GM12878 (cell line): ENCODE measurements around the gene KRT78. TPM values are rescaled to one million over a fixed set of nuclear protein-coding genes. Genes with fewer than 3 reads are reported as not detected.

ENCODE experiments used
- BHLHE40 ChIP-seq, 2 experiments: fragments of 450-650 bp in 1 of 2; IDR thresholded peaks; 2 replicates each; pipeline ENCODE4 v1.6.1; 2011 to 2017; ENCODE audit warnings: low read depth in 2 of 2, borderline replicate concordance in 1 of 2, improper control_type of control experiment in 1 of 2, low read length in 1 of 2, mild to moderate bottlenecking in 1 of 2
- CTCF ChIP-seq, 3 experiments: IDR thresholded peaks in 2 of 3; conservative IDR thresholded peaks in 1 of 3; 2 replicates each; pipeline ENCODE4 v1.5.1; 2011; ENCODE audit warnings: low read depth in 3 of 3, low read length in 3 of 3, mild to moderate bottlenecking in 3 of 3, control low read depth in 2 of 3, moderate library complexity in 2 of 3, inconsistent platforms in 1 of 3, mixed read lengths in 1 of 3; ENCODE audit not compliant: control insufficient read depth in 2 of 3, insufficient read depth in 1 of 3; ENCODE audit errors: extremely low read depth in 1 of 3
- GATAD2B ChIP-seq: fragments of 450-650 bp; conservative IDR thresholded peaks from 2 replicates; pipeline ENCODE4 v1.6.1; 2017; ENCODE audit warnings: low read depth, mild to moderate bottlenecking, moderate library complexity
- HSF1 ChIP-seq: fragments of 150-350 bp; IDR thresholded peaks from 2 replicates; pipeline ENCODE4 v1.6.1; 2014; ENCODE audit warnings: mild to moderate bottlenecking, low read depth, low read length
- IKZF1 ChIP-seq: fragments of 450-650 bp; conservative IDR thresholded peaks from 2 replicates; pipeline ENCODE4 v1.6.1; 2017; ENCODE audit warnings: antibody characterized with exemption, mild to moderate bottlenecking
- PKNOX1 ChIP-seq: fragments of 450-650 bp; IDR thresholded peaks from 2 replicates; pipeline ENCODE4 v1.6.1; 2016; ENCODE audit warnings: mild to moderate bottlenecking
- polyA plus RNA-seq, 11 experiments: library from polyadenylated mRNA; depleted of rRNA in 4 of 11; unstranded in 6 of 11; stranded (reverse) in 5 of 11; fragments of >200 nt; fragmentation: Nextera tagmentation in 4 of 11; fragmentation: Illumina TruSeq in 1 of 11; extraction: Ambion mirVana in 4 of 11; extraction: Trizol in 1 of 11; gene quantifications; 1 replicate in 1 of 11; 2 replicates in 10 of 11; pipeline versions ENCODE4 v1.2.1 to v1.2.3, GENCODE V29; 2011 to 2016; ENCODE audit warnings: inconsistent platforms in 2 of 11, missing spikeins in 2 of 11, low read depth in 1 of 11
- total RNA-seq, 4 experiments: library from RNA; depleted of rRNA in 3 of 4; stranded (reverse); fragments of >200 nt in 3 of 4; fragmentation: Illumina TruSeq in 1 of 4; extraction: Trizol in 1 of 4; gene quantifications; 2 replicates each; pipeline versions ENCODE4 v1.2.1 to v1.2.3, GENCODE V29; 2013 to 2021

Gene KRT78
- total and polyA plus RNA-seq, 10 of the 15 experiments (the other 5 are each of a cell fraction or from before 2014, with no cell fraction given): 0.07 TPM; not detected in 9

GRCh38 chr12:52870361-52871290, 21.8 kb upstream of the KRT78 start (continued):
- peak; percentile 74 for TF ChIP-seq PKNOX1
- TF ChIP-seq CTCF (IDR thresholded peaks at IDR 0.05 in 2 of 3, conservative IDR thresholded peaks at IDR 0.05 in 1 of 3; ENCODE audit: control insufficient read depth in 2 of 3, extremely low read depth in 1 of 3, insufficient read depth in 1 of 3, low read depth in 3 of 3, low read length in 3 of 3): peak; percentile 79 to 83 (median 82)
- TF ChIP-seq GATAD2B: no peak
- TF ChIP-seq BHLHE40 (IDR thresholded peaks at IDR 0.05; ENCODE audit: borderline replicate concordance in 1 of 2, low read depth in 2 of 2, low read length in 1 of 2): no peak
- TF ChIP-seq HSF1: no peak
- 0 out of 2 replicates have a peak, but pooled peaks have one; percentile 12 for TF ChIP-seq IKZF1
